ENCODE data around the gene CSPG4. TPM values are rescaled to one million over a fixed set of nuclear protein-coding genes. Genes with fewer than 3 reads are reported as not detected.
A peak's percentile ranks its signal among the peaks of the same experiment; 100 is the strongest.

The CSPG4 gene
- total RNA-seq, 1 donor from 2014 or later, result 0.07 TPM

GRCh38 chr15:75651810-75652543 lies 60.7 kb downstream of the CSPG4 start:
- no peaks in the 10 kb centered on the region for H3K9me3 ChIP-seq (ENCODE audit: low read depth)
- no peak overlapping the region for H2AFZ ChIP-seq (replicated peaks)
- no peaks in the 10 kb centered on the region for H3K9me3 Mint-ChIP-seq
- H3K36me3 Mint-ChIP-seq, result peaks cover 18% of the 10 kb centered on the region
- H4K20me1 ChIP-seq (ENCODE audit: low read depth), result peaks cover 82% of the 10 kb centered on the region
- H3K4me3 Mint-ChIP-seq, result no peak overlapping the region
- H3K4me2 ChIP-seq, result peak overlapping the region; percentile 92
- H3K4me3 ChIP-seq, result peak overlapping the region; percentile 12
- TF ChIP-seq EZH2phosphoT487 (IDR thresholded peaks at IDR 0.05) (no peak), EZH2 (IDR thresholded peaks at IDR 0.05) (no peak)
- TF ChIP-seq, protein P1, sequence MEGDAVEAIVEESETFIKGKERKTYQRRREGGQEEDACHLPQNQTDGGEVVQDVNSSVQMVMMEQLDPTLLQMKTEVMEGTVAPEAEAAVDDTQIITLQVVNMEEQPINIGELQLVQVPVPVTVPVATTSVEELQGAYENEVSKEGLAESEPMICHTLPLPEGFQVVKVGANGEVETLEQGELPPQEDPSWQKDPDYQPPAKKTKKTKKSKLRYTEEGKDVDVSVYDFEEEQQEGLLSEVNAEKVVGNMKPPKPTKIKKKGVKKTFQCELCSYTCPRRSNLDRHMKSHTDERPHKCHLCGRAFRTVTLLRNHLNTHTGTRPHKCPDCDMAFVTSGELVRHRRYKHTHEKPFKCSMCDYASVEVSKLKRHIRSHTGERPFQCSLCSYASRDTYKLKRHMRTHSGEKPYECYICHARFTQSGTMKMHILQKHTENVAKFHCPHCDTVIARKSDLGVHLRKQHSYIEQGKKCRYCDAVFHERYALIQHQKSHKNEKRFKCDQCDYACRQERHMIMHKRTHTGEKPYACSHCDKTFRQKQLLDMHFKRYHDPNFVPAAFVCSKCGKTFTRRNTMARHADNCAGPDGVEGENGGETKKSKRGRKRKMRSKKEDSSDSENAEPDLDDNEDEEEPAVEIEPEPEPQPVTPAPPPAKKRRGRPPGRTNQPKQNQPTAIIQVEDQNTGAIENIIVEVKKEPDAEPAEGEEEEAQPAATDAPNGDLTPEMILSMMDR (IDR thresholded peaks at IDR 0.05), result no peak
- H3K27ac Mint-ChIP-seq, result no peak overlapping the region
- no peaks in the 10 kb centered on the region for H3K36me3 ChIP-seq
- peak overlapping the region; percentile 37 for H3K9ac ChIP-seq
- H3K27me3 ChIP-seq, result peaks cover 2% of the 10 kb centered on the region
- H3K27ac ChIP-seq, result no peak overlapping the region
- H3K4me1 ChIP-seq, result peaks cover 45% of the 10 kb centered on the region
- H3F3A ChIP-seq (ENCODE audit: low read depth), result peaks cover 21% of the 10 kb centered on the region
- H3K27me3 Mint-ChIP-seq (ENCODE audit: insufficient read depth, low read depth), result peaks cover 2% of the 10 kb centered on the region
- no peak for DNase-seq (ENCODE audit: low spot score)
- peaks cover 48% of the 10 kb centered on the region for H3K4me1 Mint-ChIP-seq
- peaks cover 68% of the 10 kb centered on the region for H3K79me2 ChIP-seq (ENCODE audit: low read depth)

- Mint-ChIP-seq H3K9me3 (no peaks in the 10 kb centered on the region), H3K4me1 (peaks cover 53% of the 10 kb centered on the region)
- H3K79me2 ChIP-seq (ENCODE audit: low read depth), result peaks cover 68% of the 10 kb centered on the region
Observed at GRCh38 chr15:75650908-75651809, 61.5 kb downstream of the CSPG4 start.

DNA sequence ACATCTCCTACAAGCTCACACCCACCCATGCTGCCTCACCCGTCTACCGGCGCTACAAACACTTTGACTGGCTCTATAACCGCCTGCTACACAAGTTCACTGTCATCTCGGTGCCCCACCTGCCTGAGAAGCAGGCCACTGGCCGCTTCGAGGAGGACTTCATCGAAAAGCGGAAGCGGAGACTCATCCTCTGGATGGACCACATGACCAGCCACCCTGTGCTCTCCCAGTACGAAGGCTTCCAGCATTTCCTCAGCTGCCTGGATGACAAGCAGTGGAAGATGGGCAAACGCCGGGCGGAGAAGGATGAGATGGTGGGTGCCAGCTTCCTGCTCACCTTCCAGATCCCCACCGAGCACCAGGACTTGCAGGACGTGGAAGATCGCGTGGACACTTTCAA lies 62.8 kb downstream of the CSPG4 start:
- DNase-seq (ENCODE audit: low spot score), result no peak
- Histone ChIP-seq H3K27me3 (peaks cover 19% of the 10 kb centered on the region), H4K20me1 (ENCODE audit: low read depth) (peaks cover 62% of the 10 kb centered on the region), H3K9me3 (ENCODE audit: low read depth) (no peaks in the 10 kb centered on the region), H2AFZ (replicated peaks) (no peak overlapping the region), H3K4me2 (peak overlapping the region; percentile 92), H3K36me3 (no peaks in the 10 kb centered on the region), H3K79me2 (ENCODE audit: low read depth) (peaks cover 64% of the 10 kb centered on the region), H3K27ac (no peak overlapping the region), H3F3A (ENCODE audit: low read depth) (peaks cover 32% of the 10 kb centered on the region), H3K4me1 (peaks cover 45% of the 10 kb centered on the region), H3K9ac (no peak overlapping the region), H3K4me3 (no peak overlapping the region)
- Mint-ChIP-seq H3K4me1 (peaks cover 53% of the 10 kb centered on the region), H3K4me3 (peak overlapping the region; percentile 96), H3K27ac (peak overlapping the region; percentile 60), H3K36me3 (peaks cover 16% of the 10 kb centered on the region), H3K9me3 (no peaks in the 10 kb centered on the region), H3K27me3 (ENCODE audit: insufficient read depth, low read depth) (peaks cover 4% of the 10 kb centered on the region)
- TF ChIP-seq EZH2 (IDR thresholded peaks at IDR 0.05) (no peak), EZH2phosphoT487 (IDR thresholded peaks at IDR 0.05) (no peak)
- TF ChIP-seq, protein P1 (IDR thresholded peaks at IDR 0.05), result no peak

More at GRCh38 chr15:75650908-75651809, 61.5 kb downstream of the CSPG4 start:
- Mint-ChIP-seq H3K36me3 (peaks cover 17% of the 10 kb centered on the region), H3K27ac (peak overlapping the region; percentile 1), H3K27me3 (ENCODE audit: insufficient read depth, low read depth) (peaks cover 4% of the 10 kb centered on the region), H3K4me3 (peak overlapping the region; percentile 96)
- no peaks in the 10 kb centered on the region for H3K9me3 ChIP-seq (ENCODE audit: low read depth)
- peaks cover 45% of the 10 kb centered on the region for H3K4me1 ChIP-seq
- H3K9ac ChIP-seq, result peak overlapping the region; percentile 37
- no peak for DNase-seq (ENCODE audit: low spot score)
- peak overlapping the region; percentile 12 for H3K4me3 ChIP-seq
- no peaks in the 10 kb centered on the region for H3K36me3 ChIP-seq
- peak overlapping the region; percentile 92 for H3K4me2 ChIP-seq
- H4K20me1 ChIP-seq (ENCODE audit: low read depth), result peaks cover 75% of the 10 kb centered on the region
- TF ChIP-seq, protein P1 (IDR thresholded peaks at IDR 0.05), result no peak
- no peak for TF ChIP-seq EZH2phosphoT487 (IDR thresholded peaks at IDR 0.05)
- no peak for TF ChIP-seq EZH2 (IDR thresholded peaks at IDR 0.05)
- peaks cover 29% of the 10 kb centered on the region for H3F3A ChIP-seq (ENCODE audit: low read depth)
- H3K27me3 ChIP-seq, result peaks cover 10% of the 10 kb centered on the region
- no peak overlapping the region for H3K27ac ChIP-seq
- no peak overlapping the region for H2AFZ ChIP-seq (replicated peaks)
